ENCODE data around the gene PARVB. TPM values are rescaled to one million over a fixed set of nuclear protein-coding genes. Genes with fewer than 3 reads are reported as not detected.

PARVB gene
- total RNA-seq, 2 experiments from 2014 or later, result 18.2 to 19.2 TPM

- CTCF ChIA-PET, result no interaction called here
These were observed 95.7 kb downstream of the PARVB start for GRCh38 chr22:44119669-44120313.

GRCh38 chr22:44120314-44120704 is 96.2 kb downstream of the PARVB start:
- Mint-ChIP-seq H3K27ac (no peak overlapping the region), H3K4me1 (no peaks in the 10 kb centered on the region), H3K9me3 (peaks cover 6% of the 10 kb centered on the region), H3K36me3 (ENCODE audit: low read depth) (no peaks in the 10 kb centered on the region), H3K4me3 (no peak overlapping the region), H3K27me3 (no peaks in the 10 kb centered on the region)
- ChIA-PET POLR2A (no interaction called here), CTCF (no interaction called here)
- DNase-seq, result no peak

More at GRCh38 chr22:44119669-44120313, 95.7 kb downstream of the PARVB start:
- H3K27me3 Mint-ChIP-seq, result no peaks in the 10 kb centered on the region
- H3K4me1 Mint-ChIP-seq, result no peaks in the 10 kb centered on the region
- H3K4me3 Mint-ChIP-seq, result no peak overlapping the region
- POLR2A ChIA-PET, result no interaction called here
- no peak for DNase-seq
- no peak overlapping the region for H3K27ac Mint-ChIP-seq
- no peaks in the 10 kb centered on the region for H3K36me3 Mint-ChIP-seq (ENCODE audit: low read depth)
- peaks cover 3% of the 10 kb centered on the region for H3K9me3 Mint-ChIP-seq

- DNase-seq, result no peak
- peaks cover 9% of the 10 kb centered on the region for H3K36me3 Mint-ChIP-seq (ENCODE audit: low read depth)
- peaks cover 2% of the 10 kb centered on the region for H3K4me1 Mint-ChIP-seq
- ChIA-PET POLR2A (no interaction called here), CTCF (no interaction called here)
- H3K9me3 Mint-ChIP-seq, result peaks cover 19% of the 10 kb centered on the region
- H3K27ac Mint-ChIP-seq, result no peak overlapping the region
- H3K4me3 Mint-ChIP-seq, result no peak overlapping the region
- no peaks in the 10 kb centered on the region for H3K27me3 Mint-ChIP-seq
These were observed 101.3 kb downstream of the PARVB start for GRCh38 chr22:44125421-44125820.

GRCh38 chr22:44126807-44127206 is 102.7 kb downstream of the PARVB start:
- ChIA-PET POLR2A (no interaction called here), CTCF (interaction anchor here (0.6 kb wide), 1 partner anchor 51 kb away, joined by 3 read pairs; no protein-coding TSS in a partner anchor)
- Mint-ChIP-seq H3K9me3 (peaks cover 19% of the 10 kb centered on the region), H3K4me1 (peaks cover 3% of the 10 kb centered on the region), H3K4me3 (no peak overlapping the region), H3K27ac (no peak overlapping the region), H3K36me3 (ENCODE audit: low read depth) (peaks cover 9% of the 10 kb centered on the region), H3K27me3 (no peaks in the 10 kb centered on the region)
- no peak for DNase-seq

- Mint-ChIP-seq H3K4me1 (peaks cover 3% of the 10 kb centered on the region), H3K27me3 (no peaks in the 10 kb centered on the region), H3K4me3 (no peak overlapping the region), H3K36me3 (ENCODE audit: low read depth) (peaks cover 9% of the 10 kb centered on the region), H3K9me3 (peaks cover 19% of the 10 kb centered on the region), H3K27ac (no peak overlapping the region)
- ChIA-PET POLR2A (no interaction called here), CTCF (no interaction called here)
- DNase-seq, result no peak
These were observed 103.3 kb downstream of the PARVB start for GRCh38 chr22:44127356-44127755.

GRCh38 chr22:44128958-44129618 is 105.0 kb downstream of the PARVB start:
- Mint-ChIP-seq H3K9me3 (peaks cover 16% of the 10 kb centered on the region), H3K4me3 (no peak overlapping the region), H3K27ac (no peak overlapping the region), H3K4me1 (peaks cover 3% of the 10 kb centered on the region), H3K27me3 (no peaks in the 10 kb centered on the region), H3K36me3 (ENCODE audit: low read depth) (peaks cover 9% of the 10 kb centered on the region)
- ChIA-PET CTCF (no interaction called here), POLR2A (no interaction called here)
- no peak for DNase-seq

- DNase-seq, result no peak
- peaks cover 9% of the 10 kb centered on the region for H3K36me3 Mint-ChIP-seq (ENCODE audit: low read depth)
- ChIA-PET CTCF (no interaction called here), POLR2A (no interaction called here)
- H3K27me3 Mint-ChIP-seq, result no peaks in the 10 kb centered on the region
- no peak overlapping the region for H3K4me3 Mint-ChIP-seq
- H3K9me3 Mint-ChIP-seq, result peaks cover 16% of the 10 kb centered on the region
- peaks cover 3% of the 10 kb centered on the region for H3K4me1 Mint-ChIP-seq
- H3K27ac Mint-ChIP-seq, result no peak overlapping the region
These were observed 105.5 kb downstream of the PARVB start for GRCh38 chr22:44129619-44129976.

- H3K4me3 Mint-ChIP-seq, result no peak overlapping the region
- H3K9me3 Mint-ChIP-seq, result peaks cover 14% of the 10 kb centered on the region
- H3K4me1 Mint-ChIP-seq, result peaks cover 3% of the 10 kb centered on the region
- no peaks in the 10 kb centered on the region for H3K27me3 Mint-ChIP-seq
- CTCF ChIA-PET, result no interaction called here
- peaks cover 9% of the 10 kb centered on the region for H3K36me3 Mint-ChIP-seq (ENCODE audit: low read depth)
- H3K27ac Mint-ChIP-seq, result no peak overlapping the region
- no peak for DNase-seq
- POLR2A ChIA-PET, result no interaction called here
These were observed 106.1 kb downstream of the PARVB start for GRCh38 chr22:44130076-44130711.

GRCh38 chr22:44131412-44131811 is 107.3 kb downstream of the PARVB start:
- peaks cover 3% of the 10 kb centered on the region for H3K4me1 Mint-ChIP-seq
- no peak overlapping the region for H3K4me3 Mint-ChIP-seq
- ChIA-PET CTCF (interaction anchor here (0.6 kb wide), 1 partner anchor 165 kb away, joined by 3 read pairs; no protein-coding TSS in a partner anchor), POLR2A (no interaction called here)
- peak overlapping the region; percentile 17 for H3K27ac Mint-ChIP-seq
- H3K9me3 Mint-ChIP-seq, result peaks cover 20% of the 10 kb centered on the region
- no peaks in the 10 kb centered on the region for H3K27me3 Mint-ChIP-seq
- no peak for DNase-seq
- peaks cover 15% of the 10 kb centered on the region for H3K36me3 Mint-ChIP-seq (ENCODE audit: low read depth)

GRCh38 chr22:44131989-44132685 is 108.0 kb downstream of the PARVB start:
- Mint-ChIP-seq H3K27me3 (no peaks in the 10 kb centered on the region), H3K9me3 (peaks cover 18% of the 10 kb centered on the region), H3K4me3 (no peak overlapping the region), H3K36me3 (ENCODE audit: low read depth) (peaks cover 19% of the 10 kb centered on the region), H3K27ac (no peak overlapping the region), H3K4me1 (peaks cover 3% of the 10 kb centered on the region)
- CTCF ChIA-PET, result no interaction called here
- POLR2A ChIA-PET, result no interaction called here
- no peak for DNase-seq

- no peak for DNase-seq
- H3K36me3 Mint-ChIP-seq (ENCODE audit: low read depth), result peaks cover 22% of the 10 kb centered on the region
These were observed 108.6 kb downstream of the PARVB start for GRCh38 chr22:44132724-44133123.

GRCh38 chr22:44133161-44133560 is 109.1 kb downstream of the PARVB start:
- no peak for DNase-seq
- Mint-ChIP-seq H3K4me3 (no peak overlapping the region), H3K27me3 (no peaks in the 10 kb centered on the region), H3K36me3 (ENCODE audit: low read depth) (peaks cover 24% of the 10 kb centered on the region), H3K4me1 (peaks cover 3% of the 10 kb centered on the region), H3K9me3 (peaks cover 19% of the 10 kb centered on the region), H3K27ac (no peak overlapping the region)
- ChIA-PET POLR2A (no interaction called here), CTCF (no interaction called here)

More at GRCh38 chr22:44132724-44133123, 108.6 kb downstream of the PARVB start:
- H3K4me3 Mint-ChIP-seq, result no peak overlapping the region
- H3K9me3 Mint-ChIP-seq, result peaks cover 18% of the 10 kb centered on the region
- CTCF ChIA-PET, result no interaction called here
- POLR2A ChIA-PET, result no interaction called here
- H3K27ac Mint-ChIP-seq, result no peak overlapping the region
- H3K27me3 Mint-ChIP-seq, result no peaks in the 10 kb centered on the region
- peaks cover 3% of the 10 kb centered on the region for H3K4me1 Mint-ChIP-seq

- no peaks in the 10 kb centered on the region for H3K27me3 Mint-ChIP-seq
- peaks cover 24% of the 10 kb centered on the region for H3K36me3 Mint-ChIP-seq (ENCODE audit: low read depth)
These were observed 109.9 kb downstream of the PARVB start for GRCh38 chr22:44133901-44134571.

More at GRCh38 chr22:44133901-44134571, 109.9 kb downstream of the PARVB start:
- Mint-ChIP-seq H3K4me1 (peaks cover 3% of the 10 kb centered on the region), H3K9me3 (peaks cover 19% of the 10 kb centered on the region), H3K27ac (no peak overlapping the region), H3K4me3 (no peak overlapping the region)
- ChIA-PET POLR2A (no interaction called here), CTCF (no interaction called here)
- no peak for DNase-seq

Measured in activated CD4-positive, alpha-beta T cell treated with anti-CD3 and anti-CD28 coated beads, Interleukin-2, amount 10 ng/mL, durations not matched to agents 7 days and 5 days (primary cell).